Caco-2 (cell line): ENCODE results near the gene AHNAK. TPM values are rescaled to one million over a fixed set of nuclear protein-coding genes. Genes with fewer than 3 reads are reported as not detected.
A peak's percentile ranks its signal among the peaks of the same experiment; 100 is the strongest.

Experiments
- BruUV-seq: library from RNA; stranded (reverse); fragments of 400-500 nt; replicated peaks from 2 replicates; lab custom pipeline; 2021; lab: Mats Ljungman, UMichigan
- CTCF ChIA-PET: fragments of 300-600 bp; sonication (Branson Sonifier 250); formaldehyde crosslinking; loops from one replicate; lab custom pipeline; 2022; ENCODE audit warnings: antibody characterized with exemption; lab: Charles Lee
- POLR2A ChIA-PET: fragments of 300-600 bp; sonication (Branson Sonifier 250); formaldehyde crosslinking; loops from one replicate; lab custom pipeline; 2022; ENCODE audit warnings: antibody characterized with exemption; lab: Charles Lee
- DNase-seq, 2 experiments: peaks; one replicate each; pipeline versions ENCODE4 v3.0.0 to v3.0.0-alpha.2; 2020 to 2022
- H3K27me3 ChIP-seq: replicated peaks from 2 replicates; pipeline ENCODE4 v1.6.0; 2011; ENCODE audit warnings: low read length; ENCODE audit not compliant: control insufficient read depth, insufficient read depth
- H3K36me3 ChIP-seq: 2 replicates; pipeline ENCODE4 v1.5.1; 2011; ENCODE audit warnings: low read length; ENCODE audit not compliant: control insufficient read depth, insufficient read depth
- H3K4me1 ChIP-seq: fragments of 250-450 bp; sonication (Bioruptor Pico); 2 replicates; pipeline ENCODE4 v1.5.1; 2020; ENCODE audit warnings: mild to moderate bottlenecking
- H3K4me3 ChIP-seq: 2 replicates; pipeline ENCODE4 v1.5.1; 2011; ENCODE audit warnings: low read depth, mild to moderate bottlenecking, control low read depth, low read length
- H3K9me3 ChIP-seq: fragments of 250-450 bp; sonication (Bioruptor Pico); 2 replicates; pipeline ENCODE4 v1.5.1; 2020; ENCODE audit warnings: mild to moderate bottlenecking, moderate library complexity
- H3K27ac Mint-ChIP-seq: one replicate; pipeline ENCODE4 v1.8.0; 2022; ENCODE audit warnings: mixed read lengths; ENCODE audit not compliant: unreplicated experiment
- H3K27me3 Mint-ChIP-seq: one replicate; pipeline ENCODE4 v1.8.0; 2022; ENCODE audit warnings: mixed read lengths; ENCODE audit not compliant: insufficient read depth, unreplicated experiment
- H3K36me3 Mint-ChIP-seq: one replicate; pipeline ENCODE4 v1.8.0; 2022; ENCODE audit warnings: mild to moderate bottlenecking, mixed read lengths; ENCODE audit not compliant: insufficient read depth, unreplicated experiment
- H3K4me1 Mint-ChIP-seq: one replicate; pipeline ENCODE4 v1.8.0; 2022; ENCODE audit warnings: low read depth, mixed read lengths; ENCODE audit not compliant: unreplicated experiment
- H3K4me3 Mint-ChIP-seq: one replicate; pipeline ENCODE4 v1.8.0; 2022; ENCODE audit warnings: mild to moderate bottlenecking, moderate library complexity, mixed read lengths; ENCODE audit not compliant: unreplicated experiment
- H3K9me3 Mint-ChIP-seq: one replicate; pipeline ENCODE4 v1.8.0; 2022; ENCODE audit warnings: mixed read lengths; ENCODE audit not compliant: unreplicated experiment
- intact Hi-C: fragments of 100-400 bp; cut with micrococcal nuclease; formaldehyde crosslinking; loops from one replicate; pipeline ENCODE4 v1.10.0; 2022; ENCODE audit not compliant: unreplicated experiment
- total RNA-seq: library from RNA; stranded (reverse); gene quantifications from 2 replicates; pipeline ENCODE4 v1.2.3, GENCODE V29; 2022
- TF ChIP-seq, protein P1 (sequence below), 2 experiments: fragments of 200-600 bp in 1 of 2; IDR thresholded peaks; 1 replicate in 1 of 2; 2 replicates in 1 of 2; pipeline versions ENCODE4 v1.5.1 to v1.8.0; 2011 to 2022; ENCODE audit warnings: antibody characterized with exemption in 1 of 2, control low read depth in 1 of 2, inconsistent platforms in 1 of 2, low read depth in 1 of 2, low read length in 1 of 2, mild to moderate bottlenecking in 1 of 2, moderate library complexity in 1 of 2; ENCODE audit not compliant: insufficient read depth in 1 of 2, severe bottlenecking in 1 of 2, unreplicated experiment in 1 of 2

AHNAK gene
- total RNA-seq, 1 experiment from 2014 or later: 312 TPM

DNA sequence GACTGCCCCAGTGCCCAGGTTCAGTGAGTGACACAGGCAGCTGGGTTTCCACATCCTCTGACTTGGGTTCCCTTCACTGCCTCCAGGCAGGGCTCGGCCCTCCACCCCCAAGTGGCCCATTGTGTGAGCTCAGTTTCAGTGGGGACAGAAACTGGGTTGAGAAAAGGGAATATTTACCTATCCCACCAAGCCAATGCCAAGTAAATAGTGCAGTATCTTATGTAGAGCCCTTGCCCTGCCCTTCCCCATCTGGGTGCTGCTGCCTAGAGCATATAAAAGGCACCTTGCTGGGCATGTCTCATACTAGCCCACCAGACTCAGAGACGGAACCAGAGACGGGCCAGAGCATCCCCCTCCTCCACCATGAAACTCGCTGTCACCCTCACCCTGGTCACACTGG is 127.9 kb downstream of the AHNAK start, which contains the start of gene SCGB1A1:
TSS of gene SCGB1A1 (plus strand) at position 301 of the 400 bp plus-strand sequence. CDS start at position 364, 63 bp downstream.
- H3K27ac Mint-ChIP-seq: peak within 1 kb of the TSS; percentile 49
- TF ChIP-seq, protein P1, sequence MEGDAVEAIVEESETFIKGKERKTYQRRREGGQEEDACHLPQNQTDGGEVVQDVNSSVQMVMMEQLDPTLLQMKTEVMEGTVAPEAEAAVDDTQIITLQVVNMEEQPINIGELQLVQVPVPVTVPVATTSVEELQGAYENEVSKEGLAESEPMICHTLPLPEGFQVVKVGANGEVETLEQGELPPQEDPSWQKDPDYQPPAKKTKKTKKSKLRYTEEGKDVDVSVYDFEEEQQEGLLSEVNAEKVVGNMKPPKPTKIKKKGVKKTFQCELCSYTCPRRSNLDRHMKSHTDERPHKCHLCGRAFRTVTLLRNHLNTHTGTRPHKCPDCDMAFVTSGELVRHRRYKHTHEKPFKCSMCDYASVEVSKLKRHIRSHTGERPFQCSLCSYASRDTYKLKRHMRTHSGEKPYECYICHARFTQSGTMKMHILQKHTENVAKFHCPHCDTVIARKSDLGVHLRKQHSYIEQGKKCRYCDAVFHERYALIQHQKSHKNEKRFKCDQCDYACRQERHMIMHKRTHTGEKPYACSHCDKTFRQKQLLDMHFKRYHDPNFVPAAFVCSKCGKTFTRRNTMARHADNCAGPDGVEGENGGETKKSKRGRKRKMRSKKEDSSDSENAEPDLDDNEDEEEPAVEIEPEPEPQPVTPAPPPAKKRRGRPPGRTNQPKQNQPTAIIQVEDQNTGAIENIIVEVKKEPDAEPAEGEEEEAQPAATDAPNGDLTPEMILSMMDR (IDR thresholded peaks at IDR 0.05; ENCODE audit: insufficient read depth in 1 of 2, low read depth in 1 of 2, low read length in 1 of 2, severe bottlenecking in 1 of 2, unreplicated experiment in 1 of 2): no peak

DNA sequence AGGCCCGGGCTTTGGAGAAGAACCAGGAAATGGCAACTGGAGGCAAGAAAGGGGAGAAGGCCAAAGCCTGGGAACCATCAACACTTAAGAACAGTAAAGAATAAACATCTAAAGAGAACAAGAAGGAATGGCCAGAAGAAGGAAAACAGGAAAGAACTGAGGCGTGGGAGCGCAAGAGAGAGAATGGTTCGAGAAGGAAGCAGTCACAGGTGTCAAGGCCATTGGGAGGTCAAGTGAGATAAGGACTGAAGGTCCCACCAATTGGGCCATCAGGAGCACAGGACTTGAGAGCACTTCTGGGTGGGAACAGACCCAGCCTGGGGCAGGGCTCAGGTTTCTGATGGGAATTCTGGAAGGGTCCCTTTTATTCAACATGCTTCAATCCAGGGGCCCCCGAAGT is 128.5 kb downstream of the AHNAK start:
- H3K27me3 Mint-ChIP-seq: no peaks in the 10 kb centered on the region

More for the DNA sequence above, 127.9 kb downstream of the AHNAK start, which contains the start of gene SCGB1A1:
- no peaks in the 10 kb centered on the region for H3K27me3 ChIP-seq
- Mint-ChIP-seq H3K27me3 (no peaks in the 10 kb centered on the region), H3K4me1 (peaks cover 25% of the 10 kb centered on the region), H3K4me3 (no peak within 1 kb of the TSS), H3K36me3 (no peaks in the 10 kb centered on the region), H3K9me3 (peaks cover 8% of the 10 kb centered on the region)
- H3K4me1 ChIP-seq: peaks cover 17% of the 10 kb centered on the region
- ChIA-PET POLR2A (no interaction called here), CTCF (interaction anchor here (0.9 kb wide), 1 partner anchor 26 kb away, joined by 3 read pairs; no protein-coding TSS in a partner anchor)
- no peaks in the 10 kb centered on the region for H3K9me3 ChIP-seq
- H3K36me3 ChIP-seq: no peaks in the 10 kb centered on the region
- no TSS peak for BruUV-seq
- H3K4me3 ChIP-seq: no peak within 1 kb of the TSS
- no peak for DNase-seq
- intact Hi-C loops: no loop called here

DNA sequence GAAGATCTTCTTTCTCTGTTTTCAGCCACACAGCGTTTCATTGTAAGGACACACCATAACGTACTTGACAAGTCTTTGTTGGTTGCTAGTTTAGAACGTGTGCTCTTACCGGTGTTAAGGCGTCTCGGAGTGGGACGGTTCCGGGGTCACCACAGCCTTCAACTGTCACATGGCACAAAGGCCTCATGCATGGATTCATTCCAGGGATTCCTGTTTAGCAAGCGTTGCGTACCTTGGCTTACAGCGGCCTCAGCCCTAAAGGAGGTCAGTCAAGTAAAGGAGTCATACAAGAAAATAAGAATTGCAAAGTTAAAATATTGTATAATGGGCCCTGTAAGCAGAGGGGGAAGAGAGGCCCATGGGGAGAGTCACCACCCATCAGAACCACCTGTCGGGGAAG is 130.0 kb downstream of the AHNAK start:
- Mint-ChIP-seq H3K27me3 (no peaks in the 10 kb centered on the region), H3K4me1 (peaks cover 15% of the 10 kb centered on the region), H3K36me3 (no peaks in the 10 kb centered on the region), H3K4me3 (no peak overlapping the region), H3K27ac (peak overlapping the region; percentile 8), H3K9me3 (peaks cover 8% of the 10 kb centered on the region)
- CTCF ChIA-PET: interaction anchor here (1.0 kb wide), 1 partner anchor 8 kb away, joined by 3 read pairs; no protein-coding TSS in a partner anchor
- Histone ChIP-seq H3K36me3 (no peaks in the 10 kb centered on the region), H3K4me1 (peaks cover 8% of the 10 kb centered on the region), H3K27me3 (no peaks in the 10 kb centered on the region), H3K9me3 (no peaks in the 10 kb centered on the region), H3K4me3 (no peak overlapping the region)
- TF ChIP-seq, protein P1 (IDR thresholded peaks at IDR 0.05; ENCODE audit: insufficient read depth in 1 of 2, low read depth in 1 of 2, low read length in 1 of 2, severe bottlenecking in 1 of 2, unreplicated experiment in 1 of 2): no peak
- BruUV-seq: no TSS peak
- POLR2A ChIA-PET: no interaction called here
- no peak for DNase-seq
- intact Hi-C loops: no loop called here

More for the DNA sequence above, 128.5 kb downstream of the AHNAK start:
- H3K36me3 ChIP-seq: no peaks in the 10 kb centered on the region
- intact Hi-C loops: no loop called here
- peaks cover 8% of the 10 kb centered on the region for H3K9me3 Mint-ChIP-seq
- DNase-seq: no peak
- CTCF ChIA-PET: no interaction called here
- BruUV-seq: no TSS peak
- POLR2A ChIA-PET: interaction anchor here (0.6 kb wide), 1 partner anchor 9 kb away, joined by 4 read pairs; no protein-coding TSS in a partner anchor
- H3K27me3 ChIP-seq: no peaks in the 10 kb centered on the region
- TF ChIP-seq, protein P1 (IDR thresholded peaks at IDR 0.05; ENCODE audit: insufficient read depth in 1 of 2, low read depth in 1 of 2, low read length in 1 of 2, severe bottlenecking in 1 of 2, unreplicated experiment in 1 of 2): no peak
- H3K4me3 ChIP-seq: no peak overlapping the region
- peaks cover 19% of the 10 kb centered on the region for H3K4me1 Mint-ChIP-seq
- no peaks in the 10 kb centered on the region for H3K9me3 ChIP-seq
- H3K36me3 Mint-ChIP-seq: no peaks in the 10 kb centered on the region
- H3K27ac Mint-ChIP-seq: peak overlapping the region; percentile 49
- H3K4me1 ChIP-seq: peaks cover 11% of the 10 kb centered on the region
- H3K4me3 Mint-ChIP-seq: no peak overlapping the region
